DMS114 treated with DMSO at 0.1 percent for 48 hours (cell line): Measurements from ENCODE around the gene ZBTB7C.

Experiments
- DNase-seq: peaks from one replicate; lab custom pipeline; 2025; ENCODE audit not compliant: unreplicated experiment; lab: John Stamatoyannopoulos, UW

Gene ZBTB7C

DNA sequence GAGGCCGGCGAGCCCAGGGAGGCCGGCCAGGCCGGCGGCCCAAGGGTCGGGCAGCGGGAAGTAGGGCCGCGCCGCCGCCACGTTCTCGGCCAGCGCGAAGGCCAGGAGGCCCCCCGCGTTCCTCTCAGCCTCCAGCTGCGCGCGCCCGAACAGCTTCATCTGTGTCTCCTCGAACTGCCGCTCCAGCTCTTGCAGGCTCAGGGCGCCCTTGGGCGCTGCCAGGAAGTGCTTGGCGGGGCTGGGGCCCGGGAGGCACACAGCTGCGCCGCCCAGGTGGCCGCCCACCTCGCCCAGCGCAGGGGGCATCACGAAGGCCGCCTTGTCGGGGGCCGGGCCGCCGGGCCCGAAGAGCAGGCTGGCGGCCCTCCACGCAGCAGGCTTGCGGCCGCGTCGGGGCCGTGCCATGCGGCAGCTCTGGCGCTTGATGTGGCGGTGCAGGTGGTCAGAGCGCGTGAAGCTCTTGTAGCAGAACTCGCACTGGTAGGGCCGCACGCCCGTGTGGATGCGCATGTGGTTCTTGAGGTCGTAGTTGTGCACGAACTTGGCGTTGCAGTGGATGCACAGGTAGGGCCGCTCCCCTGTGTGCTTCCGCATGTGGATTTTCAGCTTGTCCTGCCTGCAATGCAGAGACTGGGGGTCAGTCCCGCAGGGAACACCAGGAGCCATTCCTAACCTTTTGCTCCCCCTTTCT is 379.7 kb downstream of the ZBTB7C start:
- no peak for DNase-seq

DNA sequence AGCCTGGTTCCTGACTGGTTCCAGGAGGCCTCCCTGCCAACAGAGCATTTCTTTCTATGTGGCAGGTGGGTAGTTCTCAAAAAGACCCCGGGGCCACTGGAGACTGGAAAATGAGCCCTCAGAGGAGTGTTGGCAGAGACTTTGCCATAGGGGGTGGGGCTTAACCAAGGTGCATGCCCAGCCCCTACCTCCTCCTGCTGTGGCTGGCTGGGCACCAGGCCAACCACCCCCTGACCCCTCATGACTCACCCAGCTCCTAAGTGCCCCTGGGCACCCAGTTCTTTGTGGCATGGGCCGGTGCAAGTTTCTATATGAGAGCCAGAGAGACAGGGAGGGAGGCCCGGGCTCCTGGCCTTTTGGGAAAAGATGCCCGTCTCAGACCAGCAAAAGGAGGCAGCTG is 380.5 kb downstream of the ZBTB7C start:
- no peak for DNase-seq

DNA sequence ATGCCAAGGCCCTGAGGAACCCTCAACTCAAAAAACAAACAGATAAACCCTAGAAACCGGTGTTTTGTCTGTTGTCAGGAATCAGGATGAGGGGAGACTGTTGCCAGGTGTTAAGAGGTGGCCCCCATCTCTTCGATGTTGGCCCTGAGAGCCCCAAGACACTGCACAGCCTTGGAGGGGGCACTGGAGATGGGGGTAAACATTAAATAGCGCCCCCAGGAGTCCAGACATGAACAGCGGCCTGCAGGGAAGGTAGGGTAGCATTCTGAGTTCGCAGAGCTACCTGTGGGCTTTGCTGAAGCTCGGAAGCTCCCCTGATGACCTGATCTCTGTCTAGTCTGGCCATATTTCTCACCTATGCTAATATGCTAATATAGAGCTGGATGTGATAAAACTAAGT is 381.1 kb downstream of the ZBTB7C start:
- DNase-seq: no peak

DNA sequence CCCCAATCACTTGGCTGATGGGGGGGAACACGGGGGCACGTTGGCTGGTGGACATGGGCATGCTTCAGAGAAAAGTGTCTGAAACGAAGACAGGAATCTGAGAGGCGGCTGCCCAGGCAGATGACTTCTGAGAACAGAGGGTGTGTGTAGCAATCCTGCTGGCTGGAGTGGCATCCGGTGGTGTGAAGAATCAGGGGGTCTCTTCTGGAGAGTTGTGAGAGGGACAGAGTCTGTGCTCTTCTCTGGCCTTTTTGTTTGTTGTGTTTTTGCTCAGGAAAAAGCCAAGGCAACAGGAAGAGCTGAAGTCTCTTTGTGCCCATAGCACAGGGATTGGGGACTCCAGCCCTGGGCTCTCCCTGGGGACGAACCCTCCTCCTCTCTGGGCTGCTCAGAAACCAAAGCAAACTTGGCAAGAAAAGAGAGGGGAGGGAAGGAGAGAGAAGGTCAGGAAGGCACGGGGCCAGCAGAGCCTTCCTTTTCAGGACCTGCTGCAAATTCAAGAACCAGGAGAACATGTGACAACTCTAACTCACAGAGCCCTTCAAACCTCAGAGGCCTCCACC is 381.7 kb downstream of the ZBTB7C start:
- DNase-seq: no peak

DNA sequence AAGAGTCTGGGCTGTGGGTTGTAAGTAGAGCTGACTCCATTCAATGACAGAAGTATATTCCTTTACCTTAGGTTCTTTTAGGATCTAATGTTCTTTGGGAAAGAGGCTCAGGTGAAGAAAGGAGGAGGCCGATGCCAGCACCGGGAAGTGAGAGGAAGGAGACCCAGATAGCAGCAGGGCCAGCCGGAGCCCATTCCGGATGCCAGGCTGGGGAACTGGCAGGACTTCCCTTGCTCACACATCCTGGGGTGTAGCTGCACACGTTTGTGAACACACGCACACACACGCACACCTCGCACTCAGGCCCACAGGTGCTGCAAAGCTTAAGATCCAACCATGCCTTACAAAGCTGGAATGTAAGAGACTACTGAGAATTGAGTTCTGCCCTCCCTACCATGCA is 383.0 kb downstream of the ZBTB7C start:
- no peak for DNase-seq

DNA sequence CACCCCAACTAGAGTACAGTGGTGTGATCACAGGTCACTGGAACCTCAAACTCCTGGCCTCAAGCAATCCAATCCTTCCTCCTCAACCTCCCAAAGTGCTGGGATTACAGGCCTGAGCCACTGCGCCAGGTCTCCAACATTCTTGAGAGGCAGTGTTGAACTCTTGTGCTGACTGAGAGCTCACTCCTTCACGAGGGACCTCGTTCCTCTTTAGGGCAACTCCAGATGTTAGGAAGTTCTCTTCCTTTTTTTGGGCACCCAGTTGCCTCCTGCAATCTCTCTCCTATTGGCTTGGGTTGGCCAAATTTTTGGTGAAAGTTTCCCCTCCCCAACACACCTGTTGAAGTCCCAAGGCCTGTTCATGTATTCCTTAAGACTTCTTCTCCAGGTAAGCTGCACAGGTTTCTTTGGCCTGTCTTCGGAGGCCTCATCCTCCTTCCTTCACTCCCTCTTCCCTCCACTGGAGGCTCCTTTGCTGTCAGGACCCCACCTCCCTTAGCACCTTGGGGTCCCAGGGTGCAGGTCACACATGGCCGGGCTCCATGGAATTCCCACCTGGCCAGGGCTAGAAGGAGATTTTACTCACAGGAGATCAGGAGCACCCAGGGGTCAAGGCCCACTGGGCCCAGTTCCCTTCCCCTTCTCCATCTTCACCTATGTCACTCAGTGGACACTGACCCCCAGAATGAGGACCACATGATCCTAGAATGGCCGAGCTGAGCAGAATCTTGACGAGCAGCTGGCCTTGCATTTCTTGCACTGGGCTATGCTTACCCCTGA is 384.1 kb downstream of the ZBTB7C start:
- DNase-seq: no peak

DNA sequence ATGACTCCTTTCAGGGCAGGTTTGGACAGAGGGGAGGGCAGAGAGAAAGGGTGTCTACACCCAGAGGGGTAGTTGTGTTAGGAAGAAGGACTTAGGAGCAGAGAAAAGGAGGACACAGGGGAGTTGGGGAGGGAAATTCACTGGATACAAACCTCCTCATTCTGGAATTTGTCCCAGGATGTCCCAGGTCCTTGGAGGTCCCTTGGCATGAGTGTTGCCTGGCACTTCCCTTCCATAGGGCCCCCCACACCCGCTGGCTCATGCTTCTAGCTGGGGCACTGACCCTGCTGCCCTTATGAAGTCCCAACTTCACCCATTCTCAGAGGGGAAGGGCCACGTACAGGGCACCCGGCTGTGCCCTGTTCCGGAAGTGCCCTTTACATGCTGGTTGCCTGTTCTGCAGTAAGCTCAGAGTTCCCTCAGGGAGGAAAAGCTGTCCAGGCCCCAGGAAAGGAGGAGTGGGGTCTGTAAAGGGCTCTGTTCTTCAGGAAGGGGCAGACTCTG is 385.1 kb downstream of the ZBTB7C start:
- DNase-seq: no peak

DNA sequence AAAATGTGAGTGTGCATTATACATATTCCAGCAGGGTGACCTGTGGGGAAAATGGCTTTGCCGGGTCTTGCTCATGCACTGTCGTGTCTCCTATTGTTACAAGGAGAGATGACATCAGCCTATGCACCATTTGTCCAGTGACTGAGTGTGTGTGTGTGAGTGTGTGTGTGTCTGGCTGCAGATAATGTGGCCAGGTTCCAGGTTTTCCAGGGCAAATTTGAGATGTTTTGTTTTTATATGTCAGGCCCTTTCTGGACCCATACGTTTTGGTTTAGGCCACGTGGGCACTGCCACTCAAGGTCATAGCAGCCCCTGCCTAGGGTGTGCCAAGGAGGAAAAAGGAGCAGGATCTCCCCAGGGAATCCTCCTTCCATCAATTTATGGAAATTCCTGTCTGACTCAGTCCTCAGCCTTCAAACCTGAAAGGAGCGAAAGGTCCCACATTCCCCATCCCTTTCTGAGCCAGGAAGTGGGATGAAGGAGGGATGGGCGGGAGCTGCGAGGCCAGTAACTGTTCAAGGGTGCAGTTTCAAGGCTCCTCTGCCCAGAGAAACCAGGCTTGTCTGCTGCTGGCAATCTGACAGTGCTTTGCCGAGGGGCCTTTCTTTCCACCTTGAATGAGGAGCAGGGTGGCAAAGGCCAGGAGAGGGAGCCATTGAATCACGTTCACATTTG is 385.7 kb downstream of the ZBTB7C start:
- peak; percentile 14 for DNase-seq

DNA sequence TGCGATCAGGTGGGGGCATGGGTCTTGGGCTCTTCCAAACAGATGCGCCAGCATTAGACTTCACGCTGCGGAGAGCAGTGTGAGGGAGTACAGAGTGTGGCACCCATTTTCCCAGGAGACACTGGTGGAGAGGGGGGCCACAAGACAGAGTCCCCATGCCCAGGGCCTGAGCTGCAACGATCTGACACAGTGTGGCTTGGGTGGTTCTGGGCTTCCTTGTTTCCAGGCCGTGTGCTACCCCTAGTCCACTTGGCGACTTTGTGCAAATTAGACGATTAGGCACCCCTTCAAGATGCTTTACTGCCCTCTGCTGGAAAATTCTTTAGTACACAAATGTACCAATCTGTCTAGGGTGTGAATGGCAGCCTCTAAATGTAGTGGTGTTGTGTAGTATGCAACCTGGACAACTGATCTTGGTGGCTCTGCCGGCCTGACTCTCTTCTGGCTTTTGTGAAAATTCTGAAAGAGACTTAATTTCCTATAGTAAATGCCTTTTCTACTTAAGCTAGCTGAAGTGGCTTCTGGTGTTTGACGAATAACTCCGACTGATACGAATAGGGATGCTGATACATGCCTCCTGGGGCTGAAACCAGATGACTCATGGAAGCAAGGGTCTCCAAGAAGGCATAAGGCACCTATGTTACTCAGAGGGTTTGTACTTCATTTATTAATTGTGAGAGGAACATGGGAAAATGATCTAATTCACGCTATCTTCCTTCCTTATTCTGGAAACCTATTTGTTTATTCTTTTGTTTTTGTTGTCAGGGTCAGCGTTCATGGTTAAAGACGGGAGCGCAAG is 386.5 kb downstream of the ZBTB7C start:
- DNase-seq: peak; percentile 53

DNA sequence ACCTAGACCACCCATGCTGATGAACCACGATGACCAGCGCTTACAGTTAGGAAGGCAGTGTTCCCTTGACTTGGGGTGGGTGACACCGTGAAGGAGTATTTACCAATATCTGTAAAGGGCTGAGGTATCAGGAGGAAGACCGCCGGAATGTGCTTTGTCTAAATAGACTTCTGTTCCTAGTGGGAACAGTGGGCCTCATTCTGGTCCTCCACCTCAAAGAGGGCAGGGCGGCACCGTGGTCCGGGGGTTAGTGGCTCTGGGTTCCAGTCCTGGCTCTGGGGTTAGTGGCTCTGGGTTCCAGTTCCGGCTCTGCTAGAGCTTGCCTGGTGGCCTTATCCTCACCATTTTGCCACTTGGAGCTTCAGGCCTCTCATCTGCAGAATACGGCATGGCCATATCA is 387.2 kb downstream of the ZBTB7C start:
- no peak for DNase-seq

DNA sequence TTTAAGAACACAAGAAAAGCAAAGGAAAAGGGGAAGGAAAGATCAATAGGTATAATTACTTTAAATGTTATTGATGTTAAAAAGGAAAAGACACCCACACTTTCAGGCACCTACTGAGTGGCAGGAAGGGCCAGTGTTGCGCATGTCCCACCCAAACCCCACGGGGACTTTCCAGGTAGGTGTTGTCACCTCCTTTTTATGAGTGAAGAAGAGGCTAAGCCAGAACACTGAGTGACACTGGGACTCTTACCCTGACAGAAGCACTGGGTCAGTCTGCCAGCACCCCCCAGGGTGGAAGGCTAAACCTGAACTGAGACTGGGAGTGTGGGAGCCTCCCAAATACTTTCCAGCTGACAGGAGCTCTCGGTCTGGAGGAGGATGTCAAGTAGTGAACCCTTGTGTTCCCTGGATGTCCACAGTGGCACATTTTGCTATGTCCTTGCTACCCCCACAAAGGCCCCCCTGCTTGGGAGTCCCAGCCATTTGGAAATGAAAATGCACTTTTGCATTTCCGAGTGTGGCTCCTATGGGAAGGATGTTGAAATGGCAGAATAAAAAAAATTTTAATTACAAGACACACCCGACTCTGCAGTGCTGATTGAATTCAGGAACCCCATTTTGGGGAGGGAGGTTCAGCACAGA is 387.8 kb downstream of the ZBTB7C start:
- no peak for DNase-seq

DNA sequence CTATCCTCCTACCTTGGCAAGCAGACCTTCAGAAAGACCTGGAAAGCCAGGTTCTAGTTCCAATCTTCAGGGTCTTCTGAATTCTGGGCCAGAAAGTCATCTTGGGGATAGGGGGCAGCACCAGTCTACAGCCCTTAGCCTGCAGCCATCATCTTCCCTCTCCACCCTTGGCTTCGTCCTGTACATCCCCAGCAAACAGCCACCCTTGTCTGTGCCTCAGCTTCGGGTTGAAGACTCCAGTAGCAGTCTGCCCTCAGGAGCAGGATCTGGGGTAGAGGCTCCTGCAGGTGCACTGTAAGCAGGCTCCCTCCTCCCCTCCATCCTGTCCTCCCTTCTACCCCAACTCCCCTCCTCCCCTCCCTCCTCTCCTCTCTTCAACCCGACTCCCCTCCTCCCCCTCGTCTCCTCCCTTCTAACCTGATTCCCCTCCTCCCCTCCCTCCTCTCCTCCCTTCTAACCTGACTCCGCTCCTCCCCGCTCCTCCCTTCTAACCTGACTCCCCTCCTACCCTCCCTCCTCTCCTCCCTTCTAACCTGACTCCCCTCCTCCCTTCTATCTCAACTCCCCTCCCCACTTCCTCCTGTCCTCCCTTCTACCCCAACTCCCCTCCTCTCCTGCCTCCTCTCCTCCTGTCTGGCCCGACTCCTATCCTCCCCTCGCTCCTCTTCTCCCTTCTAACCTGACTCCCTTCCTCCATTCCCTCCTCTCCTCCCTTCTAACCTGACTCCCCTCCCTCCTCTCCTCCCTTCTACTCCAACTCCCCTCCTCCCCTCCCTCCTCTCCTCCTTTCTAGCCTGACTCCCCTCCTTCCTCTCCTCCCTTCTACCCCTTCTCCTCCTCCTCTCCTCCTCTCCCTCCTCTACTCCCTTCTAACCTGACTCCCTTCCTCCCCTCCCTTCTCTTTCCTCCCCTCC is 388.6 kb downstream of the ZBTB7C start:
- no peak for DNase-seq

DNA sequence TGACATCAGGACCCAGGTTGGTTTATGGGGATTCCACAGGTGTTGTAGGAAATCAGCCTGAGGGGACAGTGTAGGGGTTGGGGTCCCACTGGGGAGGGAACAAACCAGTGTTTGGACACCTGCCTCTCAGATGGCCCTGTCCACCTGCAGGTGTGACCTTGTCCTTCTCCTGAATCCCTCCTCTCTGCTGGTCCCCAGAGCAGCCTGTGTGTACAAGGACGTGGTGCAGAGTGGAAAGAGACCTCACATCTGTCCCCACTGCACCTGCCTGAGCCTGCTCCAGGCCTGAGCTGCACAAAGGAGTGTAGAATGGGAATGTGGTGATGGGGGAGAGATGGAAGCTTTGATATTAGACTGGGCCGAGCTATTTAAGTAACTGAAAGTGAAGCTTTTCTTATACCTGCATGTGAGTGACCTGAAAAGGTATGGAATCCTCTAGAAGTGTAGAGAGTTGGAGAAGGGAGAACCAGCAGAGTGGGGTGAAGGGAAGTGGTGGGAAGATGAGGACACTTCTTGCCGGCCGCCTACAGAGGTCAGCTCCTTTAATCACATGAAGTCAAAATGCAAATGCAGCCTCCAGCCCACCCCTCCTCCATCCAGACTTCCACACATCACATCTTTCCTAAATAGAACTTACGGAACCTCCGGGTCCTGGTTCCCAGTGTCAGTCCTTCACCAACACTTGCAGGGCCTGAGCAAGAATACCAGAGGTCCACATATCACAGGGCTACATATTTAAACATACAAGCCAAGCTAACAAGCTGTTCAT is 389.4 kb downstream of the ZBTB7C start:
- DNase-seq: no peak

DNA sequence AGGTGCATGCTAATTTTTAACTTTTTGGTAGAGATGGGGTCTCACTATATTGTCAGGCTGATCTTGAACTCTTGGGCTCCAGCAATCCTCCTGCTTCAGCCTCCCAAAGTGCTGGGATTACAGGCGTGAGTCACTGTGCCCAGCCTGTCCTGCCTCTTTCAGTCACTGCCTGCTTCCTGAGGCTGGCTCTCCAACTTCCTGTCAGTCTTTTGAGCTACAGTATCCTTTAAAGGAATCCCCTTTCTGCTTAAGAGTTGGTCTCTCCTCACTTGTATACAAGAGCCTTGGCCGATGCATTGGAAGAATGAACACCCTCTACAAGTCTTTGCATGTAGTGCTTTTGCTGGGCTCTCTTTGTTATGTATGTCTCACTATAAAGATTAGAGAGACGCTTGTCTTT is 390.3 kb downstream of the ZBTB7C start:
- DNase-seq: no peak

DNA sequence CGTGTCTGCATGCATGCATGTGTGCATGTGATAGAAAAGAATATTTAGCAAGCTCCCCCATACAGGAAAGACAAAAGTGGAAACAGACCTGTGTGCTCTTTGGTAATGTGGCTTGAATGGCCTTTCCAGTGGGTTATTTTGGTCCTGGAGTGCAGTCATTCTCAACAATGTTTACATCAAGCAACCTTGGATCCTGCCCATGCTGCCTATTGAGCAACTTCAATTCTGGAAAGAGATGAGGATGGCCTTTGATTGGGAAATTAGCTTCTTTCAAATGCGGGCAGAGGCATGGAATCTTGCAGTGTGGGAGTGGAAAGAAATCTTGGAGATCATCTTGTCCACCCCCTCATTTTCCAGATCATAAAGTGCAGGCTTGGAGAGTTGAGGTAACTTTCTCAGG is 391.5 kb downstream of the ZBTB7C start:
- DNase-seq: no peak

DNA sequence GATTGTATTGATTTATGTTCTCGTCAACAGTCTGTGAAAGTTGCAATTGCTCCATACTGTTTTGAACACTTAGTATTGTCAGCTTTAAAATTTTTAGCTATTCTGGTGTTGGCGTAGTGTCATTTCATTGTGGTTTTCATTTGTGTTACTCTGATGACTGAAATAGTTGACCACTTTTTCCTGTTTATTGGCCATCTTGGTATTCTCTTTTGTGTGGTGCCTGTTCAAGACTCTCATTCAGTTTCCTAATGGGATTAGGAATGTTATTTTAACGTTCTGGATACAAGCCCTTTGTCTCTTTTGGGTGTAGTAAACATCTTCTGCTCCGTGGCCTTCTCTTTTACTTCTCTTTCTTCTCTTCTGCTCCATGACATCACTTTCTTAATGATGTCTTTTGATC is 396.0 kb downstream of the ZBTB7C start:
- no peak for DNase-seq

DNA sequence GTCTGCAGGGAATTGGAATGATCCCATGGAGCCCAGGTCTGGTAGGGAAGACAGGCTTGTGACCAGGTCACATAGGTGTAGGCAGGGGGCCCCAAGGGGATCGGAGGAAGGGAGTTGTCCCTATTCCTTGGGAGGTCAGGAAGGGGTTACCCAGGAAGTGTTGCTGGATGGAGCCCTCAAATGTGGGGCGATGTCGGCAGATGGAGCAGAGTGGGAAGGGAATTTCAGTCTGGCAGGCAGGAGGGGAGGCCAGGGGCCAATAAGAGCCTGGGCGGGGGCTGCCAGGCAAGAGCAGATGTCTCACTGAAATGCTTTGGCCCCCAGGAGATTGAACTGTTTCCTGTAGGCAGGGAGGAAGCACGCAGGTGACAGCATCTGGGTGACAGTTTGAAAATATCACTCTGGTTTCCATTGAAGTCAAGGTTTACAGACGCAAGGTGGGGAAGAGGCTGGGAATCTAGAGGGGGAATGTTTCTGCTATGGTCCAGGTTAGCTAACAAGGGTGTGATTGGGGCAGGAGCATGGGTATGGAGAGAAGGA is 397.2 kb downstream of the ZBTB7C start:
- DNase-seq: no peak

DNA sequence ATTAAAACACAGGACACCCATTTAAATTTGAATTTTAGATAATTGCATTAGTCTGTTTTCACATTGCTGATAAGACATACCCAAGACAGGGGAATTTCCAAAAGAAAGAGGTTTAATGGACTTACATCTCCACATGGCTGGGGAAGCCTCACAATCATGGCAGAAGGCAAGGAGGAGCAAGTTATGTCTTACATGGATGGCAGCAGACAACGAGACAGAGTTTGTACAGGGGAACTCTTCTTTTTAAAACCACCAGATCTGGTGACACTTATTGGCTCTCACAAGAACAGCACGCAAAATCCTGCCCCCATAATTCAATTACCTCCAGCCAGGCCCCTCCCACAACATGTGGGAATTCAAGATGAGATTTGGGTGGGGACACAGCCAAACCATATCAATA is 398.9 kb downstream of the ZBTB7C start:
- no peak for DNase-seq
